AG08396 (cell line): Measurements from ENCODE around the gene HMGCS1.
"Not testable (repeated sequence)": the region's sequence is repeated elsewhere in the genome, so short reads cannot be mapped to it uniquely, and the experiment has no call there.

Source experiments
- DNase-seq: peaks from one replicate; pipeline ENCODE4 v3.0.0; 2012; ENCODE audit warnings: low spot score, mixed read lengths

HMGCS1 gene

GRCh38 chr5:43273552-43273951, 39.7 kb downstream of the HMGCS1 start:
- no peak for DNase-seq

DNA sequence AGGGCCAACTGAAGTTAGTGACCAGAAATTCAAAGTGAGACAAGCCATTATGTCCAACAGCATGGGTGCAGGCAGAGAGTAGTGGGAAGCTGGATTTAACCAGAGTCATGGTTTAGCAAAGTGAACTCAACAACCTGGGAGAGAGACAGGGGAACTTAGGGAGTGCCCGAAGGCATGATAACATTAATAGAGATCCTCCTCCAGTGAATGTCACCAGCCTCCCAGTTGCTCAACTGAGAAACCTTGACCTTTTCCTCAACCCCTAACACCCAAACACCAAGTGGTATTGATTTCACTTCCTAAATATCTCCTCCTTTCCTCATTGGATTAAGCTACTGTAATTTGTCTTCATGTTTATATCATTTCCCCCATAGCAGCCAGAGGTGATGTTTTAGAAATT, 42.6 kb downstream of the HMGCS1 start:
- DNase-seq = no peak

DNA sequence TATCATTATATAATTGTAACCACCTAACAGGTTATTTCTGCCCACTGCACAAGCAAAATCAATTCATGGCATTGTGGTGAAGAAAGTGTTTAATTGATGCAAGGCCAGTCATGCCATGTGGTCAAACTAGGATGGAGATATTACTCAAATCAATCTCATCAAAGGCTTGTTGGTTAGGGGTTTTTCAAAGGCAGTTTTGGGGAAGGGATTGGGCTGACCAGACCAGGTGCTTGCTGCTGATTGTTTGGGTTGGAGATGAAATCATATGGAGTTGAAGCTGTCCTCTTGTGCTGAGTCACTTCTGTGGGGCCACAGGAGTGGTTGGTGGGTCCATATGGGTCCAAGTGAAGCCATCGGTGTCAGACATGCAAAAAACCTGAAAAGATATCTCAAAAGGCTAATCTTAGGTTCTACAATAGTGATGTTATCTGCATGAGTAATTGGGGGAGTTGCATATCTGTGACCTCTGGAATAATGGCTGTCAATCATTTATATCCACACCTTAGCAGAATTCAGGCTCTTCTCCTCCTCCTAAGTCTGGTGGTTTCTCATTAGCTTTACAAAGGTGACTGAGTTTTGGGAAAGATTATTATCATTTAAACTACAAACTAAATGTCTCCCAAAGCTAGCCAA, 44.9 kb downstream of the HMGCS1 start:
- DNase-seq = no peak

- not testable (repeated sequence) for DNase-seq
Measured at GRCh38 chr5:43262269-43262668, 50.9 kb downstream of the HMGCS1 start.

- DNase-seq = no peak
Measured at GRCh38 chr5:43258116-43258515, 55.1 kb downstream of the HMGCS1 start.

DNA sequence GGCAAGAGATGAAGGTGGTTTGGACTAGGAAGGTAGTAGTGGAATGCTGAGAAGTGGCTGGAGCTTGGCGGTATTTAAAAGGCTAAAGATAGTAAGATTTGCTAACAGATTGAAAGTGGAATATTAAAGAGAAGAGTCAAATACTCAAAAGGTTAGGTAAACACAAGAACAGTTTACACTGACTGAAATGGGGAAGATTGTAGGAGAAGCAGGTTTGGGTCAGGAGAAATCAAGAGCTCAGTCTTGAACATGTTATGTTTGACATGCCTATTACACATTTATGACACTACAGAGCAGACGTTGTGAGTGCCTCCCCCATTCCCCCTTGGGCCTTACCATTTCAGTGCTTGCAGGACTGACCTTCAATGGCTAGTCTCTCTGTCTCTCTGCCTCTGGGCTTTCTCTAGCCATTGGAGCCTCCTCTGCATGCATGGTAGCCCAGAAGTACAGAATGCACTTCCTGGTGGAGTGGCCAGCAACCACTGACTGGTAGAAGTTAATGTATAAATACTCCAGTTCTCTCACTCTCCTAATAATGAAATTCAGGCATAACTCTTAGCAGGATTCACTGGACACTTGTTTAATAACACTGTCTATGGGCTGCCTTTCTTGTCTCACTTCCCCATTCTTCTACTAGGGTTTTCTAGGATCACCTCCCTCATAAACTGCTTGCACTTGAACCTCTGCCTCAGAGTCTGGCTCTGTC, 56.8 kb downstream of the HMGCS1 start:
- DNase-seq = no peak

DNA sequence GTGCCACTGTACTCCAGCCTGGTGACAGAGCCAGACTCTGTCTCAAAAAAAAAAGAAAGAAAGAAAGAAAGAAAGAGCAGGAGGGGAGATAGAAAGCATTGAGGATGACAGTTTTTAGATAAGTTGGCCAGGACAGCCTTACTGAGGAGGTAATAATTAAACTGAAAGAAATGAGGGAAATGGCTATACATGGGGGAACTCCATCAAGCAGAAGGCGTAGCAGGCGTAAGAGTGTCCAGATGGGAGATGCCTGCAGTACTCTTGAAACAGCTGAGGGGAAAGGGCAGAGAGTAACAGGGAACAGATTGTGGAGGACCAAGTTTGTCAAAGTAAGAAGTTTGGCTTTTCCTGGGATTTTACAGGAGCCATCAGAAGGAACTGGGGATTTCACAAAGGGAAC, 57.5 kb downstream of the HMGCS1 start:
- DNase-seq = no peak

- DNase-seq = no peak
Measured at GRCh38 chr5:43251754-43252153, 61.5 kb downstream of the HMGCS1 start.

DNA sequence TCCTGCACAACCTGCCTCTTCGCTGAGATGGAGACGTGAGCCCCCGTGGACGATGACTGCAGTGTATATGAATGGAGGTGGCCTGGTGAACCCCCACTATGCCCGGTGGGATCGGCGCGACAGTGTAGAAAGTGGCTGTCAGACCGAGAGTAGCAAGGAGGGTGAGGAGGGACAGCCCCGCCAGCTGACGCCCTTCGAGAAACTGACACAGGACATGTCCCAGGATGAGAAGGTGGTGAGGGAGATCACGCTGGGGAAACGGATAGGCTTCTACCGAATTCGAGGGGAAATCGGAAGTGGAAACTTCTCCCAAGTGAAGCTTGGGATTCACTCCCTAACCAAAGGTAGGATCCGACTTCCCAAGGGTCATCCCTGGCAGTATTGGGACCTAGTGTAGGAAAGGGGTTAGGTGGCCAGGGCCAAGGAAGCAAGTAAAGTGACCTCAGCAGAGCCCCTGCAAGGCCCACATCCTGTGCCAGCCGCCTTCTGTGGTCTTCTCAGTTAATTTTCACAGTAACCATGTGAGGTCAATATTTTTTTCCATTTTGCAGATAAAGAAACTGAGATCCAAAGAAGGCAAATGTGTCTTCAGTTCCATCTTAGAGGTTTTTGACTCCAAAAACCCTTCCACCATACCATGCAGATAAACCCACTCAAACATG, 67.4 kb downstream of the HMGCS1 start:
- DNase-seq = no peak

DNA sequence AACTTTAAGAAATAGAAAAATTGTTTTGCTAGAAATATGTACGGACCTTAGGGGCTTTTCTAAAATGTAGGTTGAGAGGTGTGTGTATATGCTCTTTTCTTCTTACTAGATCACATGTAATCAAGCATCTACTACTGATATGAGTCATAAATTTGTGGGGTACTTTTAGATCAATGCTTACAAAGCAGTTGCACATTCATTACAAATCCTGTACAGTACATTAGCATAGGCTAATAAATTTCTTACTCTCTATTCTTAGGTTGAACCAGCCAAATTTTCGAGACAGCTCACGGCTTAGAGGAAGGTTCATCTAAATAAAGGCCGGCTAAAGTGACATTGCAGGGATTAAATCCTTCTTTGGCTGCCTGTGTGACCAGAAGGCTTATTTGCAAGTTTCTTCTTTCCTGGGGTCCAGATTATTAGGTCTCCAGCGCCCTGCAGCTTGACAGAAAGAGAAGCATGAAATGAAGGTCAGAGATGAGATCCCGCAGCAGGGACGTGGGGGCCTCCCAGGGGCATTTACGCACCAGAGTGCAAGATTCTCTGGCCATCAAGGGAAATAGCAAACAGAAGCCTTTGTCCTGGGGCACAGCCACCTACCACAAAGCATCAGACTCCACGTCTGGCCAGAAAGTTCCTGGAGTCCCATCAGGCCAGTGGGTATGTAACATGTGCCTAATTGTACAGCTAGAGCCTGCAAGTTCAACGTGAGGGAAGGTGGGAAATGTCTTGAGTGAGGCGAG, 68.2 kb downstream of the HMGCS1 start:
- DNase-seq = no peak

- DNase-seq = no peak
Measured at GRCh38 chr5:43243270-43243669, 69.9 kb downstream of the HMGCS1 start.

DNA sequence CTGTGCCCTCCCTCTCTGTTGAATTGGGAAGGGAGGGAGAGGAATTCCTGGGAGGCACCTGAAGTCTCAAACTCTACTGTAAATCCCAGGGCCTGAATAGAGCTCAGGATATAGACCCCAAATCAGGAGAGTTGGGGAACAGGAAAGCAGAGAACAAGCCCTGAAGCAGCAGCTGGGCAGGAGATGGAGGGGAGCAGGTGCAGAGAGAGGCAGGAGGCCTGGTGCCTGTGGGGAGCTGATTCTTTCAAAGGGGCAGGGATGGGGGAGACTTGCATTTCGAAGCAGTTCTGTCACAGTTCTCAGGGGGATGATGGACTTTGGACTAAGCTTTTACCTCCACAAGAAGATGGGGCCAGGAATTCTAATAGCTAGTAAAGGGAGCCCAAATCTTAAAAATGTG, 71.0 kb downstream of the HMGCS1 start:
- DNase-seq = no peak
